Measurements from ENCODE around the gene PRKX.

The PRKX gene

GRCh38 chrX:3603026-3603661, 110.3 kb downstream of the PRKX start:
- Histone ChIP-seq H3K9me3 (ENCODE audit: insufficient read depth, low read length, severe bottlenecking) (no peaks in the 10 kb centered on the region), H3K36me3 (ENCODE audit: insufficient read depth, low read length) (no peaks in the 10 kb centered on the region; the same call in 1 of the 2 replicates), H3K79me2 (ENCODE audit: insufficient read depth, low read length) (no peaks in the 10 kb centered on the region), H2AFZ (ENCODE audit: low read depth, low read length) (no peak overlapping the region), H3K9ac (ENCODE audit: low read depth, low read length) (no peak overlapping the region), H4K20me1 (ENCODE audit: insufficient read depth, low read length) (no peaks in the 10 kb centered on the region), H3K27me3 (ENCODE audit: insufficient read depth, low read length, poor library complexity) (no peaks in the 10 kb centered on the region), H3K4me2 (ENCODE audit: insufficient read depth, low read length) (no peak overlapping the region), H3K4me3 (ENCODE audit: low read depth in 1 of 2, low read length in 2 of 2) (no peak overlapping the region), H3K27ac (ENCODE audit: low read length) (no peak overlapping the region), H3K4me1 (ENCODE audit: insufficient read depth, low read length) (no peaks in the 10 kb centered on the region)
- DNase-seq (no peak), ATAC-seq (ENCODE audit: insufficient read depth, low read depth) (no peak)
- TF ChIP-seq, protein P1, sequence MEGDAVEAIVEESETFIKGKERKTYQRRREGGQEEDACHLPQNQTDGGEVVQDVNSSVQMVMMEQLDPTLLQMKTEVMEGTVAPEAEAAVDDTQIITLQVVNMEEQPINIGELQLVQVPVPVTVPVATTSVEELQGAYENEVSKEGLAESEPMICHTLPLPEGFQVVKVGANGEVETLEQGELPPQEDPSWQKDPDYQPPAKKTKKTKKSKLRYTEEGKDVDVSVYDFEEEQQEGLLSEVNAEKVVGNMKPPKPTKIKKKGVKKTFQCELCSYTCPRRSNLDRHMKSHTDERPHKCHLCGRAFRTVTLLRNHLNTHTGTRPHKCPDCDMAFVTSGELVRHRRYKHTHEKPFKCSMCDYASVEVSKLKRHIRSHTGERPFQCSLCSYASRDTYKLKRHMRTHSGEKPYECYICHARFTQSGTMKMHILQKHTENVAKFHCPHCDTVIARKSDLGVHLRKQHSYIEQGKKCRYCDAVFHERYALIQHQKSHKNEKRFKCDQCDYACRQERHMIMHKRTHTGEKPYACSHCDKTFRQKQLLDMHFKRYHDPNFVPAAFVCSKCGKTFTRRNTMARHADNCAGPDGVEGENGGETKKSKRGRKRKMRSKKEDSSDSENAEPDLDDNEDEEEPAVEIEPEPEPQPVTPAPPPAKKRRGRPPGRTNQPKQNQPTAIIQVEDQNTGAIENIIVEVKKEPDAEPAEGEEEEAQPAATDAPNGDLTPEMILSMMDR (IDR thresholded peaks at IDR 0.05; ENCODE audit: borderline replicate concordance, extremely low read depth, low read length, poor library complexity, severe bottlenecking), result no peak
- TF ChIP-seq EZH2 (IDR thresholded peaks at IDR 0.05; ENCODE audit: borderline replicate concordance, low read depth, low read length, severe bottlenecking), result no peak

- Histone ChIP-seq H3K9me3 (ENCODE audit: insufficient read depth, low read length, severe bottlenecking) (no peaks in the 10 kb centered on the region), H3K27ac (ENCODE audit: low read length) (no peak overlapping the region), H3K79me2 (ENCODE audit: insufficient read depth, low read length) (no peaks in the 10 kb centered on the region), H3K4me2 (ENCODE audit: insufficient read depth, low read length) (no peak overlapping the region), H4K20me1 (ENCODE audit: insufficient read depth, low read length) (no peaks in the 10 kb centered on the region), H3K36me3 (ENCODE audit: insufficient read depth, low read length) (no peaks in the 10 kb centered on the region; the same call in 1 of the 2 replicates), H3K4me3 (ENCODE audit: low read depth in 1 of 2, low read length in 2 of 2) (no peak overlapping the region), H3K9ac (ENCODE audit: low read depth, low read length) (no peak overlapping the region), H3K27me3 (ENCODE audit: insufficient read depth, low read length, poor library complexity) (no peaks in the 10 kb centered on the region), H2AFZ (ENCODE audit: low read depth, low read length) (no peak overlapping the region), H3K4me1 (ENCODE audit: insufficient read depth, low read length) (no peaks in the 10 kb centered on the region)
- DNase-seq, result no peak
- TF ChIP-seq, protein P1 (IDR thresholded peaks at IDR 0.05; ENCODE audit: borderline replicate concordance, extremely low read depth, low read length, poor library complexity, severe bottlenecking), result no peak
- no peak for TF ChIP-seq EZH2 (IDR thresholded peaks at IDR 0.05; ENCODE audit: borderline replicate concordance, low read depth, low read length, severe bottlenecking)
- no peak for ATAC-seq (ENCODE audit: insufficient read depth, low read depth)
Measured at GRCh38 chrX:3599802-3600430, 113.5 kb downstream of the PRKX start.

DNA sequence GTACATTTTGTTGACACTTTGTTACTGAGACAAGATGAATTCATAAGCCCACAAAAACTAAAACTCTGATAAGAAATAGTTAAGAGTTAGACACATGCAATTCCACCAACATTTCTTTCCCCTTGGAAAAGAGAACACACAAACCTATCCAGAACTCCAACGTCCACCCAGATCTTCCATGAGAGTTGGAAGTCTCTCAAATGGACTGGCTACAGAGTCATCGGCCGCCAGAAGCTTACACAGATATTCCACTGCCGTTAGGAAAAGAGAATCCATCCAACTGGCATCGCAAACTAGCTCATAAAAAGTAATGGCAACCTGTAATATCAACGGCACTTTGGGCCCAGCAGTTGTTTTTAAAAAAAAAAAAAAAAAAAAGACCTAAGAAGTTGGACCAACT, 114.7 kb downstream of the PRKX start:
- Histone ChIP-seq H3K4me3 (ENCODE audit: low read depth in 1 of 2, low read length in 2 of 2) (no peak overlapping the region), H3K9ac (ENCODE audit: low read depth, low read length) (no peak overlapping the region), H3K27ac (ENCODE audit: low read length) (no peak overlapping the region), H3K4me2 (ENCODE audit: insufficient read depth, low read length) (no peak overlapping the region), H4K20me1 (ENCODE audit: insufficient read depth, low read length) (no peaks in the 10 kb centered on the region), H3K79me2 (ENCODE audit: insufficient read depth, low read length) (no peaks in the 10 kb centered on the region), H3K4me1 (ENCODE audit: insufficient read depth, low read length) (no peaks in the 10 kb centered on the region), H3K27me3 (ENCODE audit: insufficient read depth, low read length, poor library complexity) (no peaks in the 10 kb centered on the region), H3K9me3 (ENCODE audit: insufficient read depth, low read length, severe bottlenecking) (no peaks in the 10 kb centered on the region), H2AFZ (ENCODE audit: low read depth, low read length) (no peak overlapping the region), H3K36me3 (ENCODE audit: insufficient read depth, low read length) (no peaks in the 10 kb centered on the region; the same call in 1 of the 2 replicates)
- DNase-seq, result no peak
- TF ChIP-seq EZH2 (IDR thresholded peaks at IDR 0.05; ENCODE audit: borderline replicate concordance, low read depth, low read length, severe bottlenecking), result no peak
- TF ChIP-seq, protein P1 (IDR thresholded peaks at IDR 0.05; ENCODE audit: borderline replicate concordance, extremely low read depth, low read length, poor library complexity, severe bottlenecking), result no peak
- ATAC-seq (ENCODE audit: insufficient read depth, low read depth), result no peak
